Esophagus squamous epithelium (tissue), 5 donors: Measurements from ENCODE around the gene SHF. TPM values are rescaled to one million over a fixed set of nuclear protein-coding genes. Genes with fewer than 3 reads are reported as not detected.
"Not testable (repeated sequence)": the region's sequence is repeated elsewhere in the genome, so short reads cannot be mapped to it uniquely, and the experiment has no call there.

Source experiments
- DNase-seq: peaks from one replicate; lab custom pipeline; 2025; lab: John Stamatoyannopoulos, UW
- H3K27ac ChIP-seq, 4 donors: fragments of 200-600 bp; sonication (generic); one replicate each; pipeline ENCODE4 v1.5.1; 2016 to 2019; ENCODE audit warnings: mild to moderate bottlenecking in 1 of 4
- H3K27me3 ChIP-seq, 4 donors: fragments of 200-600 bp; sonication (generic); 1 replicate in 3 of 4; 2 replicates in 1 of 4; pipeline versions ENCODE4 v1.5.1 to v1.6.0; 2017 to 2021; ENCODE audit warnings: antibody characterized with exemption in 1 of 4
- H3K36me3 ChIP-seq, 3 donors: fragments of 200-600 bp; sonication (generic); one replicate each; pipeline ENCODE4 v1.5.1; 2016 to 2019
- H3K4me1 ChIP-seq, 3 donors: fragments of 200-600 bp; sonication (generic); one replicate each; pipeline ENCODE4 v1.5.1; 2017 to 2019
- H3K4me3 ChIP-seq, 4 donors: fragments of 200-600 bp; sonication (generic); 1 replicate in 3 of 4; 2 replicates in 1 of 4; pipeline ENCODE4 v1.5.1; 2016 to 2019; ENCODE audit warnings: mild to moderate bottlenecking in 2 of 4, moderate library complexity in 1 of 4
- H3K9me3 ChIP-seq, 3 donors: fragments of 200-600 bp; sonication (generic); one replicate each; pipeline ENCODE4 v1.5.1; 2016 to 2019
- POLR2A ChIP-seq, 4 donors: fragments of 450-650 bp; IDR thresholded peaks; one replicate each; pipeline ENCODE4 v1.6.1; 2017; ENCODE audit warnings: antibody characterized with exemption in 4 of 4, mild to moderate bottlenecking in 4 of 4, moderate library complexity in 3 of 4
- WGBS, 2 donors: methylation state at CpG; one replicate each; pipeline ENCODE4 v1.1.5; 2018; 5-methylcytosine and 5-hydroxymethylcytosine counted together
- intact Hi-C: fragments of 100-400 bp; cut with DNase I; formaldehyde crosslinking; loops from one replicate; pipeline ENCODE4 v1.15.0; 2022
- total RNA-seq, 4 donors: library from RNA; depleted of rRNA; stranded (reverse); fragments of >200 nt; gene quantifications; one replicate each; pipeline ENCODE4 v1.1.0, GENCODE V29; 2016
- TF ChIP-seq, protein P1 (sequence below), 6 experiments: fragments of 450-650 bp in 4 of 6; fragments of 200-600 bp in 2 of 6; sonication (generic) in 2 of 6; IDR thresholded peaks; one replicate each; pipeline ENCODE4 v1.5.1; 2016 to 2019; ENCODE audit warnings: antibody characterized with exemption in 6 of 6, mild to moderate bottlenecking in 4 of 6, moderate library complexity in 4 of 6
- donor health status: DM: yes; HTN: yes; CAD: no.

Gene SHF, protein sequence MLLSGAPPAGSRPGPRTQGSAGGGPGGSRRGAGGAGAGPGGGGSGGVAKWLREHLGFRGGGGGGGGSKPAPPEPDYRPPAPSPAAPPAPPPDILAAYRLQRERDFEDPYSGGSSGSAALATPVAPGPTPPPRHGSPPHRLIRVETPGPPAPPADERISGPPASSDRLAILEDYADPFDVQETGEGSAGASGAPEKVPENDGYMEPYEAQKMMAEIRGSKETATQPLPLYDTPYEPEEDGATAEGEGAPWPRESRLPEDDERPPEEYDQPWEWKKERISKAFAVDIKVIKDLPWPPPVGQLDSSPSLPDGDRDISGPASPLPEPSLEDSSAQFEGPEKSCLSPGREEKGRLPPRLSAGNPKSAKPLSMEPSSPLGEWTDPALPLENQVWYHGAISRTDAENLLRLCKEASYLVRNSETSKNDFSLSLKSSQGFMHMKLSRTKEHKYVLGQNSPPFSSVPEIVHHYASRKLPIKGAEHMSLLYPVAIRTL
- 10 to 100 TPM in 1 of 4 donors, 1 to 10 TPM in 3; 1.9 to 12.0 (median 5.7) TPM for total RNA-seq

DNA sequence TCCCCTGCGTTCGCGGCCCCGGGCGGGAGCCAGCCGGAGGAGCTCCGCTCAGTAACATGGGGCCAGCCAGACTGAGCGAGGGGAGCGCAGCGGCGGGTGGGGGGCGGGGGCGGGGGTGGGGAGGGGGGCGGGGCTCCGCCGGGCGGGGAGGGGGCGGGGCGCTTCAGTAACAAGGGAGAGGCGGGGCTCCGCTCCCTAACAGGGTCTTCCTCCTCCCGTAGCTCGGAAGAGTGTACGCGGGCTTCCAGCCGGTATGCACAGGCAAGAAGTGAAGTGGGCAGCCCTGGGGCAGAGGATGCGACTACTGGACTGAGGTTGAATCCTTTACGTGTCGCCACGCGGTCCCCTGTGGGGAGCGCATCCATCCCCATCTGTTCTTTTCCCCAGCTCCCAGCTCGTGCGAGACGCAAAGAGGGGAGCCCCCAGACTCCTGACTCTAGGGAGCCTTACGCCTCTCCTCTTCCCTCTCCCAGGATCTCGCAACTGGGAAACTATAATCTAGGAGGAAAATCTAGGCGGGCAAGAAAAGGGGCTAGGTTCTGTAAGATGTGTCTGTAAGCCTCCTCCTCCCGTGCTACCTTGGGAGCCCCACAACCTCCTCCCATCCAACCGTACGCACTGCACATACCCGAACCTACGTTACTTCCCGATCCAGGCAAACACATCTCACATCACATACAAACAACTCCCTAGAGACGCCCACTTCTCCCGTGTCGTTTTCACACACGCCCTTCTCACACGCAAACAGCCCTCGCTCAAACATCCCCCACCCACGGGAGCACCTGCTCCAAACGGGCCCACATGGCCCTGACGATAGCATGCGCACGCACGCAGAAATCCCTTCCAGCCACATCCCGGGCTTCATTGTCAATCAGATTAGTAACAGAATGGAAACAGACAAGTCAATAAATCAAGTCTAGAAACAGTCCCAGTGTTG, at the start of gene SHF:
TSS of gene SHF (minus strand) at position 73 of the 937 bp plus-strand sequence. CDS start at position 58, 15 bp downstream.
- no peaks in the 10 kb centered on the region for H3K9me3 ChIP-seq
- H3K27ac ChIP-seq: peak within 1 kb of the TSS; percentile 72 to 84 (median 78)
- no peak for DNase-seq
- no peaks in the 10 kb centered on the region for H3K36me3 ChIP-seq
- no peaks in the 10 kb centered on the region for H3K27me3 ChIP-seq
- H3K4me1 ChIP-seq: peaks cover 21 to 53% (median 26%) of the 10 kb centered on the region in 3 donors
- 0 to 2% methylated on average over 31 to 32 of the region's 57 CpGs for WGBS, 2 donors
- peak within 1 kb of the TSS; percentile 44 to 83 (median 58) for H3K4me3 ChIP-seq
- TF ChIP-seq, protein P1, sequence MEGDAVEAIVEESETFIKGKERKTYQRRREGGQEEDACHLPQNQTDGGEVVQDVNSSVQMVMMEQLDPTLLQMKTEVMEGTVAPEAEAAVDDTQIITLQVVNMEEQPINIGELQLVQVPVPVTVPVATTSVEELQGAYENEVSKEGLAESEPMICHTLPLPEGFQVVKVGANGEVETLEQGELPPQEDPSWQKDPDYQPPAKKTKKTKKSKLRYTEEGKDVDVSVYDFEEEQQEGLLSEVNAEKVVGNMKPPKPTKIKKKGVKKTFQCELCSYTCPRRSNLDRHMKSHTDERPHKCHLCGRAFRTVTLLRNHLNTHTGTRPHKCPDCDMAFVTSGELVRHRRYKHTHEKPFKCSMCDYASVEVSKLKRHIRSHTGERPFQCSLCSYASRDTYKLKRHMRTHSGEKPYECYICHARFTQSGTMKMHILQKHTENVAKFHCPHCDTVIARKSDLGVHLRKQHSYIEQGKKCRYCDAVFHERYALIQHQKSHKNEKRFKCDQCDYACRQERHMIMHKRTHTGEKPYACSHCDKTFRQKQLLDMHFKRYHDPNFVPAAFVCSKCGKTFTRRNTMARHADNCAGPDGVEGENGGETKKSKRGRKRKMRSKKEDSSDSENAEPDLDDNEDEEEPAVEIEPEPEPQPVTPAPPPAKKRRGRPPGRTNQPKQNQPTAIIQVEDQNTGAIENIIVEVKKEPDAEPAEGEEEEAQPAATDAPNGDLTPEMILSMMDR (IDR thresholded peaks at IDR 0.05): no peak
- TF ChIP-seq POLR2A (IDR thresholded peaks at IDR 0.05): peak in 1 of 4 donors; percentile 51
- intact Hi-C loops: no loop called here

DNA sequence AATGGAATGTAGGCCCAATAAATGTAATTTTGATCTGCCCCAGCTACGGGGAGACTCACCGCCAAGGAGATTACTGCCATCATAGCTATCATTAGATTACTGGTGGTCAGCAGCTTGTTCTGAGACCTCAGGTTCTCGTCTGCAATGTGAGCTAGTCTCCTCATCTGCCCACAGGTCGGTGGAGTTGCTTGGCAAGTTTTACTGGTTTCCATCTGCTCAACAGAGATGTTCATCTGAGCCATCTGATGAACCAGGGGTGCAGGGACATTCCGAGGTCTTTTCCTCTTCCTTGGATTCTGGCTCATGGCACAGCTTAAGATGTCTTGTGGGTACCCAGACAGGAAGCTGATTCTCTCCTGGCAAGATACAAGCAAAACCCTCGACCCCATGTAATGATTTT, 49.0 kb upstream of the SHF start:
- H3K9me3 ChIP-seq: peaks cover 0 to 50% (median 29%) of the 10 kb centered on the region in 3 donors
- H3K27me3 ChIP-seq, H3K4me3 ChIP-seq, intact Hi-C loops, H3K27ac ChIP-seq, DNase-seq, H3K36me3 ChIP-seq, H3K4me1 ChIP-seq: not testable (repeated sequence)
- WGBS, 2 donors: 52 to 55% methylated on average over 6 of the region's 6 CpGs

DNA sequence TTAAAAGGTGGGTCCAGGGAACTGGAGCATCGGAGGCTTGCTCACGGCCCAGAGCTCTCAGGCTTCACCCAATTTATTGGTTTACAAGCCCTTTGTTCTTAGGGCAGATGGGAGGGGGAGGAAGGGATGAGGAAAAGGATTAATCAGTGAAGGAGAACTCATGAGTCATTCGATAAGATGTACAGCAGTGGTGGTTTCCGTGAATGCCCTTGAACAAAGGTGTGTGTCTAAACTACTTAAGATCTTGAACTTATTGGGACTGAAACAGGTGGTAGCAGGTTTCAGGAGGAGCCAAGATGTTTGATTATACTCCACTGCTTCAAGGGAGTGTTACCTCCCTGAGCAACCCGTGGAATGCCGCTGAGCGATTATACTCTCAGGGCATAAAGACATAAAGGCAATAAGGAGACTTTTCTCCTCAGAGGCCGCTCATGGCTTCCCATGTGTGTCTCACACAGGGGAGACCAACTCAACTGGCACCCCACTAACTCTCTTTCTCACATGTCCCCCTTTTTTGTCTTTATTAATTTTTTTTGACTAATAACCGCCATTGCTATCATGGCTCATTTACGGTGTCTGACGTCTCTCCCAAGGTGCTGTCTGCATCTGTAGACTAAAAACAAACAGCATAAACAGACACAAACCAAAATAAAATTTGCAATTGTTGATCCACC, 46.9 kb upstream of the SHF start:
- H3K9me3 ChIP-seq: peaks cover 0 to 29% (median 9%) of the 10 kb centered on the region in 3 donors
- intact Hi-C loops: no loop called here
- TF ChIP-seq, protein P1 (IDR thresholded peaks at IDR 0.05): no peak
- no peak for TF ChIP-seq POLR2A (IDR thresholded peaks at IDR 0.05)
- H3K4me1 ChIP-seq: peaks cover 0 to 10% (median 0%) of the 10 kb centered on the region in 3 donors
- WGBS, 2 donors: 52 to 57% methylated on average over 10 of the region's 11 CpGs
- H3K27ac ChIP-seq: peak overlapping the region in 2 of 4 donors; percentile 30 to 59
- no peak for DNase-seq
- H3K27me3 ChIP-seq: no peaks in the 10 kb centered on the region
- no peak overlapping the region for H3K4me3 ChIP-seq
- no peaks in the 10 kb centered on the region for H3K36me3 ChIP-seq

DNA sequence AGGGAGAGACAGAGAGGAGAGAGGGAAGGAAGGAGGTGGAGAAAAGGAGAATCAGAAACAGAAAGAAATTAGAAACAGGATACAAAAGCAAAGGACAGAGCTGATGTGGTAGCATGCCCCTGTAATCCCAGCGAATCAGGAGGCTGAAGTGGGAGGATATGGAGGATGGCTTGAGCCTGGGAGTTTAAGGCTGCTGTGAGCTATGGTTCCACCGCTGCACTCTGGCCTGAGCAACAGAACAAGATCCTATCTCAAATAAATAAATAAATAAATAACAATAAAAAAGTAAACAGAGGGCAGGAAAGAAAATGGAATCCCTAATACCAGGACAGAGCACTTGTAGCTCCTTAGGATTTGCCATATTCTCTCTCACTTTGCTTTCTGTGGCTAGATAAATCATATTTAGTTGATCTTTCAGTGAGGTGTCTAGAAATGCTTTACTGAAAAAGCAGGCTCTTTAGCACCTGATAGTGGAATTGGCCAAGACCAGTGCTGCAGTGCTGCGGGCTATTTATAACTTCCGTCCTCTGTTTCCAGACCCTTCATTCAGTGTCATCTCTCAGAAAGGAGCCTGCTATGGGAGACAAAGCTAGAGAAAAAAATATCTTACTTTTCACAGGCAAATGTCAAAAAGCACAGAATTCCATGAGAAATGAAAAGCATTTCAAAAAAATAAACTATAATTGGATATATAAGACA, 44.2 kb upstream of the SHF start:
- TF ChIP-seq, protein P1 (IDR thresholded peaks at IDR 0.05): no peak
- TF ChIP-seq POLR2A (IDR thresholded peaks at IDR 0.05): no peak
- H3K36me3 ChIP-seq: no peaks in the 10 kb centered on the region
- H3K27me3 ChIP-seq: no peaks in the 10 kb centered on the region
- no peak overlapping the region for H3K27ac ChIP-seq
- DNase-seq: no peak
- intact Hi-C loops: no loop called here
- 69 to 75% methylated on average over 4 of the region's 4 CpGs for WGBS, 2 donors
- H3K9me3 ChIP-seq: peaks cover 0 to 23% (median 0%) of the 10 kb centered on the region in 3 donors
- peaks cover 0 to 2% (median 0%) of the 10 kb centered on the region in 3 donors for H3K4me1 ChIP-seq
- H3K4me3 ChIP-seq: no peak overlapping the region
